GM19193 (cell line): ENCODE data around the gene GOLGA6L2.

Experiments used
- POLR2A ChIP-seq: IDR thresholded peaks from 4 replicates; pipeline ENCODE4 v1.6.1; 2011; ENCODE audit not compliant: insufficient read depth, insufficient read length; ENCODE audit errors: extremely low read depth

The GOLGA6L2 gene

DNA sequence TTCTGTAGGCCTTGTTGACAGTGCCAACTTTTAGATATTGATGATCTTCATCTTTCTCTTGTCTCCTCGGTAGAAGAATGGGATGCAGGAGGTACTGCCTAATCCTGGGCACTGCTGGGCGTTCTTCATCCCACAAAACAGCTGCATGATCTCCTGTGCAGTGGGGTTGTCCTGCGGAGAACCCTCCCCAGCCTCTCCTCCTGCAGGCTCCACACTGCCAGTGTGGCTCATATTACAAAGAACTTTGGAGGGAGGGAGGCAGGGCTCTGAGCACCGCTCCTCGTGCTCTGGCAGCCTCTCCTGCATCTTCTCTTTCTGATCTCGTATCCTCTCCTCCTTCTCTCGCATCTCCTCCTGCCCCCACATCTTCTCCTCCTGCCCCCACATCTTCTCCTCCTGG is 7.5 kb downstream of the GOLGA6L2 start:
- TF ChIP-seq POLR2A = no peak

GRCh38 chr15:23438816-23439466 is 8.1 kb downstream of the GOLGA6L2 start:
- TF ChIP-seq POLR2A = no peak

DNA sequence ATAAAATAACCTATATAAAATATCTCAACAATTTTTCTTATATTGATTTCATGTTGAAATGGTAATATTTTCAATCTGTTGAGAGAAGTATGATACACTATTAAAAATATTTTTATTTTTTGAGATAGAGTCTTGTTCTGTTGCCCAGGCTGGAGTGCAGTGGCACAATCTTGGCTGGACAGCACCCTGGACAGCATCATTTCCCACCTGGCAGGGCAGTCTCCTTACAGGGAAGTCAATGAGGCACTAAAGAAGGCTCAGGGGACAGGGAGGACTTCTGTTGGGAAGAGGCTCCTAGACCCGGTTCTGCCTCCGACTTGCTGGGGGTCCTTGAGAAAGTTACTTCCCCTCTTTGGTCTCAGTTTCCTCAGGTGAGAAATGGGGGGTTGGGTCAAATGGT is 9.4 kb downstream of the GOLGA6L2 start:
- TF ChIP-seq POLR2A = no peak

GRCh38 chr15:23437146-23437545 is 9.9 kb downstream of the GOLGA6L2 start:
- TF ChIP-seq POLR2A = no peak

DNA sequence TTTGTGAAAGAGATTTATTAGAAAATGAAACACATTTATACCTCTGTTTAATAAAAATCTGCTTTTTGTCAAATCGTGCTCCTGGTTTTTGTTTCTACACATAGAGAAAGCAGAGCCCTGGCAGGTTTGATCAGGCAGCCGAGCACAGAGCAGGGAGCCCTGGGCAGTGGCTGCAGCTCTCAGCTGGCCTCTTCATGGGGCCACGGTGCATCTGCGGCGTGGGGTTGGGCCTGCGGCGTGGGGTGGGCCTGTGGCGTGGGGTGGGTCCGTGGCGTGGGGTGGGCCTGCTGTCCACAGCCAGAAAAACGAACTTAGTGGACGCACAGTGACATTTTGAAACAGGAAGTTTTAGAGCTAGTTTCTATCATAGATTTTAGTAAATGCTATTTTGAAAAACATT is 10.6 kb downstream of the GOLGA6L2 start:
- no peak for TF ChIP-seq POLR2A

DNA sequence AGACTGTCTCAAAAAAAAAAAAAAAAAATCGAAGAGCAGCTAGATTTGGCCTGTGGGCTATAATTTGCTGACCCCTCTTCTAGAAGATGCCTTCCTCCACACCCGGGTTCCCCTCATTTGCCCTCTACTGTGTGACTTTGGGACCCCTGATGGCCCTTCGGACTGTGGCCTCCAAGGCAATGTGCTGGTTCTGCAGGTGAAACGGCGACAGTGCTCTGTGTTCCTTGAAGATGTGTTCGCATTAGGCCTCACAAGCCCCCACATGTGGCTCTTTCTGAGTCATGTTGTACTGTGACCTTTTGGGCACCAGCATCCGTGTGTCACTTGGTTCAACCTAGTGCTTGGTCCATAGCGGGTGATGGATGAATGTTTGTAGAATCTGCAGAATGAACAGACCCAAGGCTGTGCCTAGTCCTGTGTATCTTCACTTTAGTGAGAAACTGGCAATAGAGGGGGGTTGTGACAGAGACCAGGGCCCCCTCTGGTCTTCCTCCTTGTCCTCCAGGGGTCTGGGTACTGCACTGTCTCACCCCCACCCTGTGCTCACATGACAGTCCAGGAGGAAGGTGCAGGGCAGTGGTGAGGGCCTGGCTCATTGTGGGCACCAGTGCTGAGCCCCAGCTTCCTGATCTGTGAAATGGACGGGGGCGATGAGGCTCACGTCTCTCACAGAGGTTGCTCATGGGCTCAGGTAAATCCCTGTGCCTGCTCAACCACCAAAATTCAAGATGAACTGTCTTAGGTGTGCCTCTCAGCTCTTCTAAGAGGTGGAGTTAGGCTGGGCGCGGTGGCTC is 22.7 kb downstream of the GOLGA6L2 start:
- no peak for TF ChIP-seq POLR2A

DNA sequence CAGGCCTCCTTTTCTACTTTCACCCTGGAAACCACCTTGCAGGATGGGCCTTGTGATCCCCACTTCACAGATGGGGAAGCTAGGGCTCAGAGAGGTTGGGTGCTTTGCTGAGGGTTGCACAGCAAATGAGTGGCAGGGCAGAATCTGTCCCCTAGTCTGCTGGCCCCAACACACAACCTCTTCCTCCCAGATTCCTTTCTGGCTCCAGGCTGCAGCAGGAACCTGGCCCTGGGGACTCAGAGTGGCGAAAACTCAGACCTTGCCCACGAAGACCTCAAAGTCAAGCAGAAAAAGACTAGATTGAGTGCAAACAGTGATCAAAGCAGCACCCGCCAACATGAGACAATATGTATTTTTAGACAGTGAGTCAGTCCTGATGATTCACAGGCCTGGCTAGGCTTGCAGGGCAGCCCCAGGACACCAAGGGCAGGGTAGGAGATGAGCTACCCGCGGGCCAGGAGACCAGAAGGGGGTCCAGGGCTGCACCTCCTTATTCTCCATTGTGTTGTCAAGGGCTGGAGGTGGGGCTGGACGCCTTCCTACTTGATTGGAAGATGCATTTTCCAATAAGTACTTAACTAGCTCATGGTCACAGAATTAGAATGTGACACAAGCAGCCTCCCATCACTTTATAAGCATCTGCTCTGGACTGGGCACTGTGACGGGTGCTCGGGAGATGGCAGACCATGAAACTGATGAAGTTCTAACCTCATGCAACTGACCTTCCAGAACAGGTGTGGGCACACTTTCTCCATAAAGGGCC is 23.9 kb downstream of the GOLGA6L2 start:
- TF ChIP-seq POLR2A = no peak

GRCh38 chr15:23422099-23422945 is 24.7 kb downstream of the GOLGA6L2 start:
- TF ChIP-seq POLR2A = no peak

GRCh38 chr15:23420806-23421575 is 26.1 kb downstream of the GOLGA6L2 start:
- no peak for TF ChIP-seq POLR2A

DNA sequence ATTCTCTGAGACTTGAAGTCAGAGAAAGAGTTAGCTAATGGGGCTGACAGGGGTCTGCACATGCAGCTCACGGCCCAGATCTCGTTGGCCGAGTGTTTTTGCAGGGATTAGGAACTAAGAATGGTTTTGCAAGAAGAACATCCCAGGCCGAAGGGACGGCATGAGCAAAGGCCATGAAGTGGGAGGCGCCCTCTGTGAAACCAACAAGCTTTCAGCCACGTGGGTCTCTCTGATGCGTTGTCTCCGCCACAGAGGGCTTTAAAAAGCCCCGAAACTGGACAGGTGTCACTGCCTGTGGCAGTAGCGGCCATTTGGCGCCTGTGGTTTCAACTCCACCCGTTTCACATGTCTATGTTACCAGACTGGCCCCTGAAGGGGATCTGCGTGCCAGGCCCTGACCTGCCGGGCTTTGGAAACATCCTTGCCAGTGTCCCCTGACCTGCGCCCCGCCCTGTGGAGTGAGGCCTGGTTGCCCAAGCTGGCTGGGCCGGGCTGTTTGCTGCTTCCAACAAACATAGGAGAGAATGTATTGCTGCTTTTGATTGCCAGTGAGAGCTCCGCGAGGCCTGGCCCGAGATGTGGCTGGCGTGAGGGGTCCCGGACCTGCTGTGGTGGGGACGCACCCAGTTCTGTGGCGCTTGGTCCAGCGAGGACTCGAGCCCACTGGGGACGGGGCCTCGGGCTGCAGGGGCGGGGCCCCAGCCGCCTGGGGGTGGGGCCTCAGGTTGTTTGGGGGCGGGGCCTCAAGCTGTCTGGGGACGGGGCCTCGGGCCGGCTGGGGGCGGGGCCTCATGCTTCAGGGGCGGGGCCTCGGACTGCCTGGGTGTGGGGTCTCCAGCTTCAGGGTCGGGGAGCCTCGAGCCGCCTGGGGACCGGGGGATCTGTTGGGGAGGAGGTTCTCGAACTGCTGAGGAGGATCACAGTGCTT is 30.4 kb downstream of the GOLGA6L2 start:
- TF ChIP-seq POLR2A = no peak

GRCh38 chr15:23415321-23415865 is 31.6 kb downstream of the GOLGA6L2 start:
- no peak for TF ChIP-seq POLR2A

- no peak for TF ChIP-seq POLR2A
Observed at GRCh38 chr15:23411841-23412240, 35.2 kb downstream of the GOLGA6L2 start.

DNA sequence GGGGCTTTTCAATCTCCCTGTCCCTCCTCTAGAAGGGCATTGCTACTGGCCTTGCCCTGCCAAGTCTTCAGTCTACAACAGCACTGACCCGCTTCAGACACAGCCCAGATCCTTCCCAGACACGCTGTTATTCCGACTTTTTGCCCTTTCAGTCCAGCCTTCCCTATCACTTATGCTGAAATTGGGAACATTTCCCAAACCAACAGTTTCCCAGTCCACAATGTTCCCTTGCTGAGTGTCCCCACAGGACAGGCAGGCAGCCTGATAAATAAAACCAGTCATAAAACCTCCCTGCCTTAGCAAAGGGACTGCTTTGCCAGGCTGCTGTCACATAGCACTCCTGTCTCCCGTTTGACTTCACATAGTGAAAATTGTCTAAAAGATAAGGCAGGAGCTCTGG is 43.5 kb downstream of the GOLGA6L2 start:
- no peak for TF ChIP-seq POLR2A

DNA sequence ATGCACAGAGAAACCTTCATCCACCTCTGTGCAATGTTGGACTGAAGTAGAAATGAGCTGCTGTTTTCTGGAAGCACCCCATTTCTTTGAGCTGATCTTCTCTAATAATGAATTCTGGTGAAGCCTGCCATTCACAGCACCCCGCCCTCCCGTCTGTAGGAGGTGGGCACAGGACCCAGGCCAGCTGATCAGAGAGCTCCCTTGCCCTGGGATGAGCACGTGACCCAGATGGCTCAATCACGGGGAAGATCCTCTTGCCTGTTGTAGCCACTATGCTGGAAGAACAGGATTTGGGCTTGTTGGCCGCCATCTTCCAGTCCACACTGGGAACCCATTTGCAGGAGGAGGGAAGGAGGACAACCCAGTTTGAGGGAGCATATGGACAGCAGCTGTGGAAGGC is 44.5 kb downstream of the GOLGA6L2 start:
- no peak for TF ChIP-seq POLR2A
